Bronchial epithelial cell (primary cell): ENCODE data around the gene UTP4. TPM values are rescaled to one million over a fixed set of nuclear protein-coding genes. Genes with fewer than 3 reads are reported as not detected.

Source experiments
- DNase-seq: peaks from one replicate; pipeline ENCODE4 v3.0.0-alpha.2; 2010; ENCODE audit warnings: low read depth
- FAIRE-seq: peaks from 2 replicates; lab custom pipeline; 2011; peaks lifted over from hg19 to GRCh38; lab: Jason Lieb, UNC
- H3K27me3 ChIP-seq: 2 replicates; pipeline ENCODE4 v1.5.1; 2011; ENCODE audit warnings: low read length; ENCODE audit not compliant: control insufficient read depth, insufficient read depth
- H3K36me3 ChIP-seq: 2 replicates; pipeline ENCODE4 v1.5.1; 2011; ENCODE audit warnings: low read length; ENCODE audit not compliant: control insufficient read depth, insufficient read depth
- H3K4me3 ChIP-seq: 2 replicates; pipeline ENCODE4 v1.5.1; 2011; ENCODE audit warnings: mild to moderate bottlenecking, low read depth, low read length, control low read depth
- total RNA-seq: library from RNA; depleted of rRNA; stranded (reverse); fragments of >200 nt; gene quantifications from 2 replicates; pipeline ENCODE4 v1.2.1, GENCODE V29; 2014
- TF ChIP-seq, protein P1 (sequence below): IDR thresholded peaks from 2 replicates; pipeline ENCODE4 v1.5.1; 2011; ENCODE audit warnings: mild to moderate bottlenecking, moderate library complexity, low read length, control low read depth, inconsistent platforms; ENCODE audit not compliant: insufficient read depth, severe bottlenecking

Gene UTP4
- total RNA-seq, 1 donor from 2014 or later, result 21.9 TPM

DNA sequence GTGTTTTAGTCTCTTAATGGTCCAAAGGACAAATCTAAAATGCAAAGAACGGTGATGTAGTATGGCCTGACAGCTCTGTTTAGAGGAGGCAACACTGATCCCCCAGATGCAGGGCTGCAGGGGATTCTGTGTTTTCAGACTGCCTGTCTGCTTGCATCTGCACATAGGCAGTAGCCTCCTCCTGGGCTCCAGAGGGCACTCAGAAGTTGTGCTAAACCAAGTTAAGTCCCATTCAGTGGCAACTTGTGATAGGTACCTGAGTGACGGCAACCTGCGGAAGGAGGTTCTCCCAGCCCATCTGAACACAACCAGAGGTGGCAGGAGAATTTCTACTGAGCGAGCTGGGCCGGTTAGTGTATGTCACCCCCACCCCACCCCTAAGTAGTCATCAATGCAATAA is 17.1 kb upstream of the UTP4 start:
- peaks cover 45% of the 10 kb centered on the region for H3K36me3 ChIP-seq

DNA sequence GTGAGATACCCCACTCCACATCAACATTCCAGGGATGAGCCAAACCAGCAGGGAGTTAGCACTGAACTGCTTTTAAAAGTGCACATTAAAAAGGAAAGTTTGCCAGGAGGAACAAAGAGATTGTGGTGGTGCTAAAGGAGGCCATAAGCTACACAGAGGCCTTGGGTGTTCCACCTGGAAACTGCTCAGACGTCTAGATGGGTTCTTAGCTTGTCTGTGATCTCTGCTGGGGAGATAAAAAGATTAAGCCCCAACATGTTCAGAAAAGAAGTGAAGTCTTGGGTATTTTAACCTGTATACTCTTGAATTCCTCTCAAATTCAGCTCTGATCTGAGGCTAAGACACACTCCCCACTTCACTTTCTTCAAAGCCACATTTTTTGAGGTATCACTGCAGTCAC is 16.6 kb upstream of the UTP4 start:
- peaks cover 42% of the 10 kb centered on the region for H3K36me3 ChIP-seq
- TF ChIP-seq, protein P1, sequence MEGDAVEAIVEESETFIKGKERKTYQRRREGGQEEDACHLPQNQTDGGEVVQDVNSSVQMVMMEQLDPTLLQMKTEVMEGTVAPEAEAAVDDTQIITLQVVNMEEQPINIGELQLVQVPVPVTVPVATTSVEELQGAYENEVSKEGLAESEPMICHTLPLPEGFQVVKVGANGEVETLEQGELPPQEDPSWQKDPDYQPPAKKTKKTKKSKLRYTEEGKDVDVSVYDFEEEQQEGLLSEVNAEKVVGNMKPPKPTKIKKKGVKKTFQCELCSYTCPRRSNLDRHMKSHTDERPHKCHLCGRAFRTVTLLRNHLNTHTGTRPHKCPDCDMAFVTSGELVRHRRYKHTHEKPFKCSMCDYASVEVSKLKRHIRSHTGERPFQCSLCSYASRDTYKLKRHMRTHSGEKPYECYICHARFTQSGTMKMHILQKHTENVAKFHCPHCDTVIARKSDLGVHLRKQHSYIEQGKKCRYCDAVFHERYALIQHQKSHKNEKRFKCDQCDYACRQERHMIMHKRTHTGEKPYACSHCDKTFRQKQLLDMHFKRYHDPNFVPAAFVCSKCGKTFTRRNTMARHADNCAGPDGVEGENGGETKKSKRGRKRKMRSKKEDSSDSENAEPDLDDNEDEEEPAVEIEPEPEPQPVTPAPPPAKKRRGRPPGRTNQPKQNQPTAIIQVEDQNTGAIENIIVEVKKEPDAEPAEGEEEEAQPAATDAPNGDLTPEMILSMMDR, result no peak
- no peak for DNase-seq
- H3K27me3 ChIP-seq, result no peaks in the 10 kb centered on the region
- no peak for FAIRE-seq
- no peak overlapping the region for H3K4me3 ChIP-seq

More for the DNA sequence above, 17.1 kb upstream of the UTP4 start:
- no peak for DNase-seq
- FAIRE-seq, result no peak
- Histone ChIP-seq H3K4me3 (no peak overlapping the region), H3K27me3 (no peaks in the 10 kb centered on the region)
- TF ChIP-seq, protein P1, result no peak

DNA sequence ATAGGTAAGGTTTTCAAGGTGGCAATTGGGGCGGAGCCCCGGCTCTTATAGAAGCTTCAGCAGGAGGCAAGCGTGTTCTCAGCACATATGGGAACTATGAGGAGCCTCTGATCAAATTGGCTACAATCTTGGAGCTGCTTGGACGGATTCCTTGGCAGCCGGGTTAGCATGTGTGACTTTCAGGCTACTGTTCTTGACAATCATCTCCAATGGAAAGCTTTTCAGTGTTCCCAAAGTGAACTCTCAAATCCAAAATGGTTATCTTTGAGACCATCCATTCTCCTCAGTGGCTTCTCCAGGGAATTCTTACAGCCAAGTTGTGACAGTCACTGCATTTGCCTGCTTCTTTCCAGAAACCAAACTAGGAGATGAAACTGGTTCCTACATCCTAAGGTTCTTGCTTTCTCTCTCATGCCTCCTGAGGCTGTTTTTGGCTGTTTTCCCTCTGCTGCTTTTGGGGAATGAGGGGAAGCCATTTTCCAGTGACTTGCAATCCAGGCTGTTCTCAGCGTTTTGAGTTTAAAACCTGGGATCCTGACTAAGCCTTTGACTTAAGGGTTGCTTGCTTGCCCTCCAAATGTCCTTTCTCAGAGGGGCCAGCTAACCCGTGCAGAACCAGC is 16.1 kb upstream of the UTP4 start:
- Histone ChIP-seq H3K36me3 (peaks cover 42% of the 10 kb centered on the region), H3K27me3 (no peaks in the 10 kb centered on the region), H3K4me3 (no peak overlapping the region)
- no peak for DNase-seq
- TF ChIP-seq, protein P1, result no peak
- FAIRE-seq, result no peak

DNA sequence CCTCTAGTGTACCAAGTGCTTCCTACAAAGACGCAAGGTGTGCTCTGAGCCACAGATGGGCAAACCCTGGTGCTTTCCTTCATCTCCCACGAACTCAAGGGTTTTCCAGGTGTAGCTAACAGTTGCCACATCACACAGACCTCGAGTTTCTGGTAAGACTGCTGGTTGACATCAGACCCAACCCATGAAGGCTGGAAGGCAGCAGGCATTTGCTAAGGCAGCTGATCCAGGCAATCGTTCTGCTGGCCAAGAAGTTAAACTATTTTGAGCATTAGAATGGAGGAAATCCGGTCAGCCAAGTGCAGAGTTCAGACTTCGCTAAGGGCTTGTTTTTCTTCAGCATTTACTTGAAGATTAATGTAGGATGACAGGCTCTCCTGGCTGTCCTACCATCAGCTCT is 15.5 kb upstream of the UTP4 start:
- H3K4me3 ChIP-seq, result no peak overlapping the region
- DNase-seq, result no peak
- H3K27me3 ChIP-seq, result no peaks in the 10 kb centered on the region
- H3K36me3 ChIP-seq, result peaks cover 39% of the 10 kb centered on the region
- FAIRE-seq, result no peak
- TF ChIP-seq, protein P1, result no peak

DNA sequence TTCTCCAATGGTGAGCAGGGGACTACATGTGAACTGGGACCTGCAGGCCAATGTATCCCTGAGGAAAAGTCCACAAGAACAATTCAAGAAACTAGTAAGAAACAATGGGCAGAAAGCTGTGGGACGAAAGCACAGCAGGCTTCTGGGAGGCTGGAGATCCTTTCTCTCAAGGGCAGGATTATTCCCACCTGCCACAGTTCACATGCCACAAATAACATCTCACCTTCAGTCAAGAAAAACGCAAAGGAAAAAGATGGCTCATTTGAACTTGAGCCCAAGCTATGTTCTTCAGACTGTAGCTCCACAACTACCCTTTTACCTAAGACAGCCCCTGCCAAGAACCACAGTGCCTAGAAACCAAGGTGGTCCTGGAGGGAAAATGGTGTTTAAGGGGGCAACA is 14.0 kb upstream of the UTP4 start:
- FAIRE-seq (no peak), DNase-seq (no peak)
- Histone ChIP-seq H3K27me3 (no peaks in the 10 kb centered on the region), H3K36me3 (peaks cover 31% of the 10 kb centered on the region), H3K4me3 (no peak overlapping the region)
- TF ChIP-seq, protein P1, result no peak

DNA sequence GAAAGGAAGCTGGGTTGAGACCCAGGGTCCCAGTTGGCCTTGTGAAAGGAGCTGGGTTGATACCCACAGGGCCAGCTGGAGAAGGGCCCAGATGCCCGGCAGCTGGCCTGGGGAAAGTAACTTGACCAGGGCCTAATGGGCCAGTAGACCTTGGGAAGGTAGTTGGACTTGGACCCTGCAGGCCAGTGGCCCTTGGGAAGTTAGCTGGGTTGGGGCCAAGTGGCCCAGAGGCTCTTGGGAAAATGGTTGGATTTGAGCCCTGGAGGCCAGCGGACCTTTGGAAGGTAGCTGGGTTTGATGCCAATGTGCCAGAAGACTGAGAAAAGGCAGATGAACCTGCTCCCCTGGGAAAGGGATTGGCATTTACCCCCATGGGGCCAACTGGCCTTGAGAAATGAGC is 13.5 kb upstream of the UTP4 start:
- no peak overlapping the region for H3K4me3 ChIP-seq
- peaks cover 26% of the 10 kb centered on the region for H3K36me3 ChIP-seq
- DNase-seq, result no peak
- FAIRE-seq, result no peak
- TF ChIP-seq, protein P1, result no peak
- H3K27me3 ChIP-seq, result no peaks in the 10 kb centered on the region
